ENCODE results near the gene HCFC2.
A peak's percentile ranks its signal among the peaks of the same experiment; 100 is the strongest.

HCFC2 gene

GRCh38 chr12:104126548-104126947, 62.2 kb downstream of the HCFC2 start:
- DNase-seq, result no peak

- no peak for DNase-seq
Observed at GRCh38 chr12:104130760-104131159, 66.4 kb downstream of the HCFC2 start.

DNA sequence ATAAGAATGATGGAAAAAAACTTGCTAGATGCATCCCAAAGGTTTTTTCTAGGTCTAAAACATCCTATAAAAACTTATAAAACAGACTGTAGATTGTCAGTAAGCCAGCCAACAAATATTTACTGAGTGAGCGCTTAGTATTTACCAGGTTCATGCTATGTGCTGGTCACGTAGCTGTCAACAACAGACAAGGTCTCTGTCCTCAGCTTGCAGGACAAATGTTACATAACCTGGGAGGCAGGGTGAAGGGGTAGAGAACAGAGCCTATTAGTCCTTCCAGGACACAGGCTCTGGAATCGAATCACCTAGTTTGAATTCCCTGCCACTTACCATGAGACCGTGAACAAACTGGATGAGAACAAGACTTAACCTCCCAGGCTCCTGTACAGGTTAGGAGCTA, 67.3 kb downstream of the HCFC2 start:
- DNase-seq, result no peak

- peak; percentile 72 to 96 (median 77) for DNase-seq
Observed at GRCh38 chr12:104132351-104132956, 68.1 kb downstream of the HCFC2 start.

DNA sequence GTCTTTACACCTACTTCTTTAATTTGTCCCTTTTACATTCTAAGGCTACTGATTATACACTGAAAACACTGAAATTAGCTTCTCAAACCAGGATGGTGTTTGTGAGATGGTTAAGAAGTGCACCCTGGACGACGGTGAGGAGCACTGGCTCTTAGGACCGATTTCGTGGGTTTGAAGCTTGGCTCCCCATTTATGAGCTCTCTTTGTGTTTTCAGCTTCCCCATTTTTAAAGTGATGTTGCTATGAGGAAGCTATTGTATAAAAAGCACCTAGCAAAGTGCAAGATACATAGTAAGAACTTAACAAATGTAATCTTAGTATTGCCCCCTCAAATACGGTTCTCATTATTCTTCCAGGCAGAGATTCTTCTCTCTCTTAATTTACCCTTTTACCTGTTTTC, 69.0 kb downstream of the HCFC2 start:
- no peak for DNase-seq

DNA sequence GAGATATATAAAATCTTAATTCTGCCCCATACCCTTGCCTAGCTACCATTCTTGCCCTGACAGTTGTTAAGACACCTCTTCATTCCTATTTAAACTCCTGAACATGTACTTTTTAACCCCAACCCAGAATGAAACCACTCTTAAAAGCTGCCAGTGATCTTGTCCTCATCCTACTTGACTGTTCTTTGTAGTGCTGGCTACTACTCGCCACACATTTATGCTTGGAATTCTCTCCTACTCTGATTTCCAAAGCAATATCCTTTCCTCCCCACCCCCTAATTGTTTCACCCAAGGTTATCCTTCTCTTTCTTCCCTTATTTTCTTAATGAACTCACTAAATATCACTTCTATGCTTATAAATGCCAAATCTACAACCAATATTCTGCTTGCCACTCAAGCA, 69.5 kb downstream of the HCFC2 start:
- no peak for DNase-seq

DNA sequence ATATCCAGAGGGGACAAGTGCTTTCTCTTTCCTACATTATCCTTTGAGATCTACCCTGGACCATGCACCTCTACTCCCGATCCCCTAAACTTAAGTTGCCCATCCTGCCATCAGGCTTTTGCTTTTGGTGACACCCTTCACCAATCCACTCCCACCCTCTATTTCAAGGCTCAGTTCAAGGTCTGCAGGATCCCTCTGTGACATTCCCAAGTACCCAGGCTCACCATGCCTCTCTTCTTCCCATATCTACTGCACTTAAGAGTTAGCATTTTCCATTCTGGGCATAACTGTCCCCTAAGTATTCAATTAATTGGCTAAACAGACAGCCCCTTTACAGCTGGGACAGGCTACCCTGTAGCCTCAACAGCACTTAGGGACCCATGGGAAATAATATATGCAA, 70.6 kb downstream of the HCFC2 start:
- DNase-seq, result no peak

GRCh38 chr12:104136577-104136976, 72.2 kb downstream of the HCFC2 start:
- DNase-seq, result peak in 1 of 3 experiments; percentile 71

DNA sequence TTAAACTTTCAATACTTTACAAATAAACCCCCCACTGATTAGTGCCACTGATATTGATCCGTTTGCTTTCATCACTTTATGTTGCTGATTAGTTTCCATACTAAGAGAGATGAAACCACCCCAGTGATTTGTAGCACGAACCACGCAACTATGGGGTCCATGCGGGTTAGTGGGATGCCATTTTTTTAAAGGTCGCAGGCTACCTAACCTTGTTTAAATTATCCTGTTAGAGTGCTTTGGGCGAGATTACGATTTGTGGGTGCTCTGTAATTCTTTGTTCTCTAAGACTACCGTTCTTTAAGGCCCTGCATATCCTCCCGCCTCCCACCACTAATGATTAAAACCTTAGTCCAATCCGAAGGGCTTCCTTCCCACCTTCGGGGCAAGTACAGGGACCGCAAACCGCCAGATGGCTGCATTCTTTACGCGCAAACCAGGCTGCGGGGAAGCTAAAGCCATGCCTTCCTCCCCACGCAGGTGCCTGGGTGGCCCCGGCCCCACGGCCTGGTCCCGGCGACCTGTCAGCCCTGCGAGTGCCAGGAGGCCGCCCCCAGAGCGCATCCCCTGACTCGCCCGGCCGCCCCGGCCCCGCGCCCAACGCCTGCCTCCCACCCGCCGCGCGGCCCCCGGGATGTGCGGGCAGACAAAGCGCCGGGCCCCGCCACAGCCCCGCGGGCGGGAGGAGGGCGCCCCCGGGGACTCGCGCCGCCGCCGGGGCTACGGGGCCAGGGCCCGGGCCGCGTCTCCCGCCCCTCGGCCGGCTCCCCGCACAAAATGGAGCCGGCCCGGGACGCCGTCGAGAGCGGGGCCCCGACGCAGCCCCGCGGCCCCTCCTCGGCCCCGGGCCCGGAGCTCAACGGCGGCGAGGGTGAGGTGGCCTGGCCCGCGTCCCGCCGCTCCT, 72.9 kb downstream of the HCFC2 start:
- peak; percentile 31 to 87 (median 83) for DNase-seq

- peak; percentile 95 to 99 (median 97) for DNase-seq
Observed at GRCh38 chr12:104137902-104138796, 73.8 kb downstream of the HCFC2 start, which contains the start of gene NFYB. NFYB (minus strand) TSS chr12:104138210; CDS start chr12:104135453, 2,757 bp downstream.

GRCh38 chr12:104138797-104139152, 74.4 kb downstream of the HCFC2 start:
- DNase-seq, result peak in 1 of 3 experiments; percentile 66

- DNase-seq, result no peak
Observed at GRCh38 chr12:104142543-104142942, 78.2 kb downstream of the HCFC2 start.

GRCh38 chr12:104143002-104143401, 78.7 kb downstream of the HCFC2 start:
- DNase-seq, result no peak

DNA sequence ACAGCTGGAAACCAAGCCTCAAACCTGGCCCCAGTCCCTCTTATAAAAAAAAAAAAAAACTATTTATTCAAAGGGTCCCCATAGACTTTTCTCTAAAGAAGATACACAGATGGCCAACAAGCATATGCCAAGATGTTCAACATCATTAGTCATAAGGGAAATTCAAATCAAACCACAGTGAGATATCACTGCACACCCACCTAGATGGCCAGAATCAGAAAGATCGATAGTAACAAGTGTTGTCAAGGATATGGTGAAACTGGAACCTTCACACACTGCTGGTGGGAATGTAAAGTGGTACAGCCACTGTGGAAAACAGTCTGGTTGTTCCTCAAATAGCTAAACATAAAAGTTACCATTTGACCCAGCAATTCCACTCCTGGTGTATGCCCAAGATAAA, 79.6 kb downstream of the HCFC2 start:
- no peak for DNase-seq

DNA sequence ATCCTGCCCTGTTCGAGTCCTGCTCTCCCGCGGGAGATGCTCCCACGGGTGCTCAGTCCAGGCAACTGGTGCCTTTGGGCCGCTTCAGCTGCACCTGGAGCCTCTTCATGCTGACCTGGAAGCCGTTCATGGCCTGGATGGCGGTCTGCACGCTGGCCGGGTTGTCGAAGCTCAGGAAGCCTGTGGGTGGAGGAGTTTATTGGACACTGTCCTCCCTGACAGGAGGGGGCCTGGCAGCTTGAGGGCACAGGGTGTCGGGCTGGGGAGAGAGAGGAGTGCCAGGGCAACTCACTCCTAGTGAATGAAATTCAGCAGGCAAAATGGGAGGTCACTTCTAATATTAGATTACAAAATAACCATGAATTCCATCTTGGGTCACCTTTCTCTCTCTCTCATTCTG, 83.0 kb downstream of the HCFC2 start:
- no peak for DNase-seq

GRCh38 chr12:104150416-104150815, 86.1 kb downstream of the HCFC2 start:
- peak in 2 of 3 experiments; percentile 14 to 52 for DNase-seq

DNA sequence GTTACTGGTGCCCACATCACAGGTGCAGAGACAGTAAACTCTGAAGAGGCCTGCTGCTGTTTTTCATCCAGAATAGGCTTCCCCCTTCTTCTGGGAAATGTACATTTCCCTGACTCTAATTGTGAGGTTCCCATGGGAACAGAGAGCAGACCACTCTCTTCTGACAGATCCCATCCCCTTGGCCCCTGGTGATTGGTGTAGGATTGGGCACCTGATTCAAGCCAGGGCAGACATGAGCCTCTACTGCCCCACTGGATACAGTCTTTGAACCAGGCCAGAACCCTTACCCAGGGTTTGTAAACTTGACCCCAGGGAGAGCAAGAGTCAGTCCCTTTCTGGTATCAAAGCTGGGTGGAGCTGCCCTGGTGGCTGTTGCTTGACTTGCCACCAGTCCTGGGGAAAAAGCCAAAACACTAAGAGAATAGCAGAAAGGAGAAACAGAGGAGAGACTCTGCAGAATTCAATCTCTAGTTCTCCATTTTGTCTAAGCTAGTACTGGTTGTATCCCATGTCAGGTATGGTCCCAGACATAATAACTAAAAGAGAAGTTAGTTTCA, 88.4 kb downstream of the HCFC2 start:
- DNase-seq, result peak in 2 of 3 experiments; percentile 21 to 47

DNA sequence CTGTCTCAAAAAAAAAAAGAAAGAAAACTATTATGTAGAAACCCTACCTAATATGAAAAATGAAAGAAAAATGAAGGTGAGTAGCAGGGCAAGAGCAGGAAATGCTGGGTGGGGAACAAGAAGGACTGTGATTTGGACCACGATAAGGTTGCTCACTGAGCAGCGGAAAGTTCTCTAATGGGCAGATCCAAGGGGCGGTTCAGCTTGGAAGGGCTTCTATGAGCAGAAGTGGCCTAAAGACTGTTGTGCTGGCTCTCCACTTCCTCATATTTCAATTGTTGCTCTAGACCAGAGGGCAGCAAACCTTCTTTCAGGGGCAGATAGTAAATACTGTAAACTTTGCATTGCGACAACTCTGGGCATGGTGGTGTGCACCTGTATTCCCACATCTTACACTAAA, 90.0 kb downstream of the HCFC2 start:
- no peak for DNase-seq

DNA sequence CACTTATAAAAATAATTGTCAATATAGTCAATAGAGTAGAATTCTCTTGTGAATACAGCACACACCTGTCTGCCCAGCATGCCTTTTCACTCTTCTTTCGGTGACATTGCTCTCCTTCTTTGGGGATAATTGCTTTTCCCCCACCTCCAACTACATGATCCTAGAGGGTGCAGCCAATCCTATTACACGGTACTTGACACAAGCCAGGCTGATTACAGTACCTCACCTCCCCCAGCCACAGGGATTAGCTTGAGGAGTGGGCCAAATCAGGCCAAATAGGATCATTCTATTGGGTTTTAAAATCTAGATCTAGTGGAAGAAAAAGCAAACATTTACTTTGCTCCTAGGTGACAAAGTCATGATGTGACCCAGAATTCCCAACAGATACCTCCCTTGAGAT, 90.5 kb downstream of the HCFC2 start:
- DNase-seq, result peak in 2 of 3 experiments; percentile 95 to 99
